Ascending aorta (tissue), 2 donors: ENCODE data around the gene MEOX1. TPM values are rescaled to one million over a fixed set of nuclear protein-coding genes. Genes with fewer than 3 reads are reported as not detected.

Experiments used
- DNase-seq, 2 donors: peaks; one replicate each; pipeline ENCODE4 v3.0.0-alpha.2; 2019; ENCODE audit warnings: low spot score in 2 of 2
- H3K27ac ChIP-seq, 2 donors: fragments of 200-600 bp; sonication (generic); one replicate each; pipeline ENCODE4 v1.5.1; 2016 to 2017; ENCODE audit warnings: mild to moderate bottlenecking in 1 of 2
- H3K27me3 ChIP-seq: fragments of 200-600 bp; sonication (generic); one replicate; pipeline ENCODE4 v1.5.1; 2017
- H3K36me3 ChIP-seq, 2 donors: fragments of 200-600 bp; sonication (generic); one replicate each; pipeline ENCODE4 v1.5.1; 2016
- H3K4me1 ChIP-seq, 2 donors: fragments of 200-600 bp; sonication (generic); one replicate each; pipeline ENCODE4 v1.5.1; 2016 to 2017; ENCODE audit warnings: mild to moderate bottlenecking in 1 of 2
- H3K4me3 ChIP-seq, 2 donors: fragments of 200-600 bp; sonication (generic); one replicate each; pipeline ENCODE4 v1.5.1; 2016 to 2017; ENCODE audit warnings: mild to moderate bottlenecking in 1 of 2
- H3K9me3 ChIP-seq, 2 donors: fragments of 200-600 bp; sonication (generic); one replicate each; pipeline ENCODE4 v1.5.1; 2016
- intact Hi-C: fragments of 100-400 bp; cut with DNase I; formaldehyde crosslinking; loops from one replicate; pipeline ENCODE4 v1.15.1; 2023
- total RNA-seq: library from RNA; depleted of rRNA; stranded (reverse); fragments of >200 nt; gene quantifications from one replicate; pipeline ENCODE4 v1.1.0, GENCODE V29; 2016
- TF ChIP-seq, protein P1 (sequence below), 3 experiments: fragments of 200-600 bp in 2 of 3; fragments of 450-650 bp in 1 of 3; sonication (generic) in 2 of 3; IDR thresholded peaks; one replicate each; pipeline ENCODE4 v1.5.1; 2016 to 2019; ENCODE audit warnings: antibody characterized with exemption in 3 of 3, mild to moderate bottlenecking in 1 of 3, moderate library complexity in 1 of 3

MEOX1 gene
- total RNA-seq, 1 donor from 2014 or later, result 17.8 TPM

DNA sequence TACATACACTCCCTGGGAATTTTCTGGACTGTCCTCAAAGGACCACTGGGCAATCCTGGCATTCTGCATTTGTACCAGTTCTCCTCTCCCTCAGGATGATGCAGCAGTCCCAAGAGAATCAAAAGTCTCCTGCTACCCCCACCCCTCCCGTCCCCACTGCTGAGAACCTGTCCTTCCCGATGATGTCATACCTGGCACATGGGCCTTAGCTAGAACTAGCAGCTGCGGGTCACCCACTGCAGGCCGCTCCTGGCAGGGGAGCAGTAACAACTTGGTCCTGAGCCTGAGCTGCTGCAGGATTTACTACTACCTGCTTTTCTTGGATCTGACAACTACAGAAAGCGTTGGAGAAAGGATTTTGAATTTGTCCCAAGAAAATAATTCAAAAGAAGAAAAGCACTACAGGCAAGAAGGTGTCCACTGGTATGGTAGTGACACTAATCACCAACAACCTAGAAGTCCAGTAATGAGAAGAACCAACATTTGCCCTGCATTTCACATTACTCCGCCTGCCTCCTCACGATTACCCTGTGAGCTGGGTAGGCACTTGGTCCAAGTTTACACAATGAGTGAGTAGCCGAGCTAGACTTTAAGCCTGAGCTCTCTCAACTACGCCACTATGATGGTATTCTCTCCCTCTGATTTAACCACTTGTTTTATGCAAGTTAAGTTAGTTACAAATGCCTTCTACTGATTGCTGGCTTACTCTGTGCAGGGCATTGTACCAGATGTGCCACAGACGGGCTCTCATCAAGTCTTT lies 60.3 kb downstream of the MEOX1 start:
- Histone ChIP-seq H3K36me3 (no peaks in the 10 kb centered on the region), H3K9me3 (no peaks in the 10 kb centered on the region), H3K27me3 (no peaks in the 10 kb centered on the region), H3K27ac (peak overlapping the region; percentile 41 to 57), H3K4me1 (peaks cover 0 to 8% of the 10 kb centered on the region in 2 donors), H3K4me3 (no peak overlapping the region)
- intact Hi-C loops, result no loop called here
- DNase-seq, result peak; percentile 61 to 88
- TF ChIP-seq, protein P1, sequence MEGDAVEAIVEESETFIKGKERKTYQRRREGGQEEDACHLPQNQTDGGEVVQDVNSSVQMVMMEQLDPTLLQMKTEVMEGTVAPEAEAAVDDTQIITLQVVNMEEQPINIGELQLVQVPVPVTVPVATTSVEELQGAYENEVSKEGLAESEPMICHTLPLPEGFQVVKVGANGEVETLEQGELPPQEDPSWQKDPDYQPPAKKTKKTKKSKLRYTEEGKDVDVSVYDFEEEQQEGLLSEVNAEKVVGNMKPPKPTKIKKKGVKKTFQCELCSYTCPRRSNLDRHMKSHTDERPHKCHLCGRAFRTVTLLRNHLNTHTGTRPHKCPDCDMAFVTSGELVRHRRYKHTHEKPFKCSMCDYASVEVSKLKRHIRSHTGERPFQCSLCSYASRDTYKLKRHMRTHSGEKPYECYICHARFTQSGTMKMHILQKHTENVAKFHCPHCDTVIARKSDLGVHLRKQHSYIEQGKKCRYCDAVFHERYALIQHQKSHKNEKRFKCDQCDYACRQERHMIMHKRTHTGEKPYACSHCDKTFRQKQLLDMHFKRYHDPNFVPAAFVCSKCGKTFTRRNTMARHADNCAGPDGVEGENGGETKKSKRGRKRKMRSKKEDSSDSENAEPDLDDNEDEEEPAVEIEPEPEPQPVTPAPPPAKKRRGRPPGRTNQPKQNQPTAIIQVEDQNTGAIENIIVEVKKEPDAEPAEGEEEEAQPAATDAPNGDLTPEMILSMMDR (IDR thresholded peaks at IDR 0.05), result no peak

- TF ChIP-seq, protein P1 (IDR thresholded peaks at IDR 0.05), result no peak
- no peak for DNase-seq
- Histone ChIP-seq H3K36me3 (no peaks in the 10 kb centered on the region), H3K4me1 (peaks cover 0 to 8% of the 10 kb centered on the region in 2 donors), H3K4me3 (no peak overlapping the region), H3K9me3 (no peaks in the 10 kb centered on the region), H3K27ac (no peak overlapping the region), H3K27me3 (no peaks in the 10 kb centered on the region)
- intact Hi-C loops, result no loop called here
Observed at GRCh38 chr17:43599835-43600234, 61.9 kb downstream of the MEOX1 start.

DNA sequence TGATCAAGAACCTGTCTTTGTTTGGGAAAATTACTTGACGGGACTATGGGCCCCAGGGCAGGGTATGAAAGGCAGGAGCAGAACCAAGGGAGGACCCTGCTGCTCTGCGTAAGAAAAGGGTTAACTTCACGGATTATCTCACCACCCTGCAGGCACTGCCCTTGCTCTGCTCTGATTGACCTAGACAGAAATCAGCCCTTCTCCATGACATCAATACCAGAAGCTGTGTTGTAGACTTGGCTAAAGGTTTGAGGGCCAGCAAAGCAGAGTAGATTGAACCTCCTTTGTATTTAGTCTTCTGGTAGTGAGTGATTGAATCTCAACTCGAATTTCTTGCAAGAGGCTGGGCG lies 62.7 kb downstream of the MEOX1 start:
- H3K9me3 ChIP-seq, result no peaks in the 10 kb centered on the region
- H3K27me3 ChIP-seq, result no peaks in the 10 kb centered on the region
- H3K36me3 ChIP-seq, result no peaks in the 10 kb centered on the region
- no peak overlapping the region for H3K4me3 ChIP-seq
- TF ChIP-seq, protein P1 (IDR thresholded peaks at IDR 0.05), result no peak
- H3K27ac ChIP-seq, result no peak overlapping the region
- H3K4me1 ChIP-seq, result peaks cover 0 to 8% of the 10 kb centered on the region in 2 donors
- no peak for DNase-seq
- intact Hi-C loops, result no loop called here

DNA sequence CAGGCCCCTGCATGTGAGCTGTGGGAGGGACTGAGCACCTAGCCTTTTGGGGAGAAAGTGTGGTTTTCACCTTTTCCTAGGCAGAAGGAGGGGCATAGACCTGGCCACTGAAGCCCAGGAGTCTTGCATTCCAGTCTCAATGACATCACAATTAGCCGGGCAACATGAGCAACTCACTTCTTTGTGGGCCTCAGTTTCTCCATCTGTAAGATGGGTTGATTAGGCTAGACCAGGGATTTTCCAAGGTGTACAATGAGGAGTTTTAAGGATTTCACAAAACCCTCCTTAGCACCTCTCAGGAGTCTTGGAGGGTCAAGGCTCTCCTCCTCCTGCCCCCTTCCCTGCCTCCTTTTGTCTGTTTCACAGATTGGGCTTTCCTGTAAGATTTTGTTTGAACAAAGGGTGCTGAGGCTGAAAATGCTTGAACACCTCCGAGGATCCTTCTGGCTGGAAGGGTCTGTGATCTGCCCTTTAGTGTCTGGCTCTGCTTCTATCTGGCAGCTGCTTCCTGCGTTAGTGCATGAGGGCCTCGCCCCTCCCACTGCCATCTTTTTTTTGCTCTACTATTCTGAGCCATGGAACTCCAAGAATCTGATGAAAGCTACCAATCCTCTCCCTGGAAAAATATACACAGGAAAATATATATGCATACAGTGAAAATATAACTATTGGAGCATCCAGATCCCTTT lies 63.2 kb downstream of the MEOX1 start:
- Histone ChIP-seq H3K4me3 (no peak overlapping the region), H3K9me3 (no peaks in the 10 kb centered on the region), H3K4me1 (peaks cover 0 to 8% of the 10 kb centered on the region in 2 donors), H3K27ac (peak overlapping the region in 1 of 2 donors; percentile 2), H3K36me3 (no peaks in the 10 kb centered on the region), H3K27me3 (no peaks in the 10 kb centered on the region)
- no peak for DNase-seq
- intact Hi-C loops, result no loop called here
- TF ChIP-seq, protein P1 (IDR thresholded peaks at IDR 0.05), result no peak

DNA sequence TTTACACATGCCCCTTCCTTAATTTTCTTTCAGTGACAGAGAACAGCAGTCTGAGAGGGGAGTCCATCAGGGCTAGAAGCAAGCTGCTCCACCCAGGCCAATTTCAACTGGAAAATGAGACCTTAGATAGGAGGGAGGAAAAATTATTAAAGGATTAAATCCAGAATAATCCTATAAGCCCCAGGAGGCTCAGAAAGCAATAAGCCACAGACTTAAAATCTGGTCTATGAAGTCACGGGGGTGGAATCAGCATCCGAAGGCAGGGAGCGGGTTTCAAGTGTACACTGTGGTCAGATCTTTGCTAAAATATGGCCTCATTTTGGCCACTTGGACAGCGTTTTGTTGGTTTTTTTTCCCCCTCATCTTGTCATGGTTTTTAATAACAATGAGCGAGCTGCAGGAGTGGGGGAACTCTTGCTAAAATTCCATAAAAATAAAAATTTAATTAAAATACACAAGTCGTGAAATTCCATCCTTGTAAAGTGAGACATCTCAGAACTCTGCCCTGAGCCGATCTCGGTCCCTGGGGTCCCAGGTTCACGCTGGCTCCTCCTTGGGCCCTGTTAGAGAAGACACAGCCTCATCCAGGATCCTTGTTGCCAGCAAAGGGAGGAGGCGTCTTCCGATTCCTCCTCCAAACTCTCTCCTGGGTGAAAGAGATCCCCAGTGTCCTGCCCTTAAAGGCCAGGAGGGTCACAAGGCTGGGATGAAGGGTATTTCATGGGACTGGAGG lies 63.9 kb downstream of the MEOX1 start:
- no peaks in the 10 kb centered on the region for H3K27me3 ChIP-seq
- no peaks in the 10 kb centered on the region for H3K9me3 ChIP-seq
- peaks cover 0 to 8% of the 10 kb centered on the region in 2 donors for H3K4me1 ChIP-seq
- DNase-seq, result no peak
- no peak overlapping the region for H3K4me3 ChIP-seq
- H3K36me3 ChIP-seq, result no peaks in the 10 kb centered on the region
- TF ChIP-seq, protein P1 (IDR thresholded peaks at IDR 0.05), result no peak
- intact Hi-C loops, result no loop called here
- peak overlapping the region in 1 of 2 donors; percentile 2 for H3K27ac ChIP-seq
